NCI-H2227 treated with DMSO at 0.1 percent for 48 hours (cell line): ENCODE measurements around the gene SV2A.
"Not testable (repeated sequence)": the region's sequence is repeated elsewhere in the genome, so short reads cannot be mapped to it uniquely, and the experiment has no call there.

Source experiments
- DNase-seq: peaks from one replicate; lab custom pipeline; 2025; lab: John Stamatoyannopoulos, UW

The SV2A gene

DNA sequence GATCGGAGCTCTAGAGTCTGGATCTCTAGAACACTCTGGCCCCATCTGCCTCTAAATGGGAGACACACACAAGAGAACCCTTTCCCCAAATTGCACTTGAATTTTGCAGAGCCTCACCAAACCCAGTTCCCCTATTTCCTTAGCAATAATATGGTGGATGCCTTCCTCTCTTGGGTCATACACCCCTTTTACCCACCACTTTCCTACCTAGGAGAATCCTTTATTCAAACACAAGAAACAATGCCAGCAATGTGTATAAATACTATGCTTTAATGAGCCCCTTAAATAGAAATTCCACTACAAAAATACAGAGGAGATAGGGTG, 10.7 kb upstream of the SV2A start:
- DNase-seq, result no peak

- DNase-seq, result peak; percentile 97
These were observed 10.1 kb upstream of the SV2A start, which contains the start of gene SF3B4 for GRCh38 chr1:149927563-149928400. SF3B4 (minus strand) TSS chr1:149927803; CDS start chr1:149927759, 44 bp downstream.

- DNase-seq, result no peak
These were observed 9.5 kb upstream of the SV2A start for GRCh38 chr1:149927056-149927562.

DNA sequence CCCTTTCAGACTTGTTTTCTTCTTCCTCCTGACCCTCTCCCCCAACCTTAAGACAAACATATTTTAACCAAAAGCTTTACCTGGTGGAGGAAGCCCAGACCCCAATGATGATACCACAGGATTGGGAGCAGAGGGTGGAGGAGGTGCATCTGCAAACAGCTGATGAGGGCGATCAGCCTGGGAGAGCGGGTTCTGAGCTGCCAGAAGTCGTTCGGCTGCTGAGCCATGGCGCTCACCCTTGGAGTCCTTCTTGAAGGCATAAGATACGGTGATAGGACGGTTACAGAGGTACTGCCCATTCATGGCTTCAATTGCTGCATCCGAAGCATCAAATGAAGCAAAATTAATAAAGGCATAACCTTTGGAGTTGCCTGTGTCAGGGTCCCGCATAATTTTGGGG, 8.7 kb upstream of the SV2A start:
- no peak for DNase-seq

- DNase-seq, result no peak
These were observed 8.1 kb upstream of the SV2A start for GRCh38 chr1:149925751-149926150.

DNA sequence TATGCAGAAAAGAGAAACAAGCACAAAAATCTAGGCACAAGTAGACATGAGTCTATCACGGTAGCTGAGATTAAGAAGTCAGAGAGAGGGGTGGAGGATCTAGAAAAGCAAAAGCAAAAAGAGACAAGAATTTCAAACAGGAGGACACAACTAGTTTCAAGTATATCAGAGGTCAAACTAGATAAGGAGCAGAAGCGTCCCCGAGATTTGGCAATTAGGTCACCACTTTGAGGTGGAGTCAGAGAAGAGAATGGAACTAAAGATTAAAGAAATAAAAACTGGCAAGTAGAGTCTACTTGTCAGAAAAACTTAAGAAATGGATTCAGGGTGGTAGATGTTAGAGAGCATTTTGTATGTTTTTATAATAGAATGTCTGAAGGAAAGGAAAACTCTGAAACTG, 7.7 kb upstream of the SV2A start:
- DNase-seq, result no peak

GRCh38 chr1:149923626-149924025, 6.0 kb upstream of the SV2A start:
- no peak for DNase-seq

DNA sequence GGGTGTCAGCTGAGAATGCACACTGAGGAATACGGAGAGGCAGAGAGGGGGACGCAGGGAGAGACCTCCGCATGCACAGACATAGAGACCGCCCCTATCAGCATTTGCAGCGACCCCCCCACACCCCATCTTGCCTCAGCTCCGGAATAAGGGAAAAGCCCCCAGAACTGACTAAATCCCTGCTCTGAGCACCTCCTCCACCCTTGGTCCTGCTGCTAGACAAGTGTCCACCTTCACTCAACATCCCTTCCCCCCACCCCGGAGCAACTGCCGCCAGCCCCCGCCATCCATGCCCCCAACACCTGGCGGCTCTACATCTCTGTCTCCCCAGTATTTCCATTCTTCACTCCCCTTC, 769 bp downstream of the SV2A start:
- no peak for DNase-seq

GRCh38 chr1:149916193-149916897, 1.3 kb downstream of the SV2A start:
- no peak for DNase-seq

- DNase-seq, result no peak
These were observed 2.0 kb downstream of the SV2A start for GRCh38 chr1:149915429-149916192.

- no peak for DNase-seq
These were observed 3.1 kb downstream of the SV2A start for GRCh38 chr1:149914545-149914944.

DNA sequence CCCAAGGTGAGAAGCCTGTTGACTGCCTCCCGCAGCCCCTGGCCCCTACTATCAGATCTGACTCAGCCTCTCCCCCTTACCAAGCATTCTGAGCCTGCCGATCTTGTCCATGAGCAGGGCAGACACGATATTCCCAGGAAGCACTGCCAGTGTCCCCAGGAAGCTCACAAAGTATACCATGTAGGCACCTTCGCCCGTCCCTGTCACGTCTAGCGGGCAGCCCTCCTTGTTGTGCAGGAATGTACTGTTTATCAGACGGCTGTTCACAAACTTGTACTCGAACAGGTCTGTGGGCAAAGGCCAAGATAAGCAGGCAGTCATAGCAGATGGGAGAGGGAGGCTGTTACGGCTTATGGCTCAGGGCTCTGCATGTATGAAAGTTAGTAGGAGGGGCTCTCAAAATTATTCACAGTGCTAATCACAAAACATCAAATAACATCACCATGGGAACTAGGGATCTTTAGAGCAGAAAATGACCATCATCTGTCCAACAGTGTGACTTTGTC, 11.0 kb downstream of the SV2A start:
- DNase-seq, result no peak

DNA sequence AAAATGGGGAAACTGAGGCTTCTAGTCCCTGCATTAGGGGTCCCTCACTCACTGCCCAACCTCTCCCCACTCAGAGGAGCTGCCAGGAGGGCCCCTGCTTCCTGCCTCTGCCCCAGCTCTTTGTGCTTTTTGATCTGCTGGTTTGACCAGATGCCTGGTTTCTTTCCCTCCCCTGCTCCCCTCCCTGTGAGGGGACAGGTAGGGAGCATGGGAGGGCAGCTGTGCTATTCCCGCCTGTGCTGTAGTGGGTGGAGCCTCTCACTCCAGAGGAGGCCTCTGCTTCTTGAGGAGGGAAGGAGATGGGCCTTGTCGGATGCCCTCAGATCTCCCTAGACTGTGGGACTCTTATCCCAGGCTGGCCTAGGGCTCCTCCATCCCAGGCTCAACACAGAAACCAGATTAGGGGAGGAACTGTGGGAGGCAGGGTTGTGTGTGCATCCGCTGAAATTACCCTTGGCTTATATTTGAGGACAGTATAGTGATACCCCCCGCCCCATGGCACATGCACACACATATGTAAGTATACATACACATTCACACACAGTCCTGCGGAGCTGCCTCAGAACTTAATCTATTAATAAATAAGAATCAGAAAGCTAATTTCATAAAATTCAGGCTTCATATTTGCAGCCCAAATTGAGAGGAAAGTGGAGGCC, 13.7 kb downstream of the SV2A start:
- no peak for DNase-seq

DNA sequence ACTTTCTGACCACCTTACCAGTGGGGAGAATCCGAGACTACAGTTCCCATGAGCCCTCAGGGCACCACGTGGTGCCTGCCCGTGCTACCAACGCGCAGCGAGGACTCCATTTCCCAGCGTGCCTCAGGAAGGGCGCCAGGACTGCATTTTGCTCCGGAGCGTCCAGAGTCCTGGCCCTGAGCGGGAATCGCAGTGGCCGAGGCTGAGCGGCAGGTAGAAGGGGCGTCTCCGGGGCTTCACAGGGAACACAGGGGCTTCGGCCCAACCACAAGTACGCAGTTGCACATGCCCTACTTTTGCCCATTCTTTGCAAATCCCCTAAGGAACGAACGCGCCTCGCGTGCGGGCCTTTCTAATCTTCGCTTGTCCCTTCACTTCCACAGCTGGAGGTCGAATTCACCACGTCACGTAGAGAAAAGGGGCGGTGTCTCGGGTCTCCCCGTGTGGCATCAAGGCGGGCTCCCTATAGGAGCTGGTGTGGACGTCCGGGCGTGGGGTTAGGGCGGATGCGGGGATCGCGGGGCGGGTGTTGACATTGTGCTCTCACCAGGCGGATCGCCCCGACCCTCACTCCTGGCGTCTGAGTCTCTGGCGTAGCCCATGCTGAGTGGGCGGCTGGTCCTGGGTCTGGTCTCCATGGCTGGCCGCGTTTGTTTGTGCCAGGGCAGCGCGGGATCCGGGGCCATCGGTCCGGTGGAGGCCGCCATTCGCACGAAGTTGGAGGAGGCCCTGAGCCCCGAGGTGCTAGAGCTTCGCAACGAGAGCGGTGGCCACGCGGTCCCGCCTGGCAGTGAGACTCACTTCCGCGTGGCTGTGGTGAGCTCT, 18.0 kb downstream of the SV2A start, which contains the start of gene BOLA1:
Gene BOLA1, plus strand, starts transcription at position 109 of the 825 bp plus-strand sequence. Its CDS starts 492 bp downstream, at position 601.
- DNase-seq, result peak; percentile 96

GRCh38 chr1:149896575-149896974, 21.1 kb downstream of the SV2A start:
- DNase-seq, result no peak

DNA sequence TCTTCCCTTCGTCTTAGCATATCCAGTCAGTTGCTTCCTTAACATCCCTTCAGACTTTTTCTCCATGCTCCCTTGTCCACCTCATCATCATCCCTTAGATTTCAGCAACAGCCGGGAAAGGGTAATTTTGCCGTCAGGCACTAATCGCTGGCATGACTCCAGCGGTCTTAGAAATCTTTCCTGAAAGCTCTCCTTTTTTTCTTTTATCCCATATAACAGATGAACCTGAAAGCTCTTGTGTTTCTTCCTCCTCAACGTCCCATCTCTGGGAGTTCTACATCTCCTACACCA, 28.7 kb downstream of the SV2A start:
- no peak for DNase-seq

DNA sequence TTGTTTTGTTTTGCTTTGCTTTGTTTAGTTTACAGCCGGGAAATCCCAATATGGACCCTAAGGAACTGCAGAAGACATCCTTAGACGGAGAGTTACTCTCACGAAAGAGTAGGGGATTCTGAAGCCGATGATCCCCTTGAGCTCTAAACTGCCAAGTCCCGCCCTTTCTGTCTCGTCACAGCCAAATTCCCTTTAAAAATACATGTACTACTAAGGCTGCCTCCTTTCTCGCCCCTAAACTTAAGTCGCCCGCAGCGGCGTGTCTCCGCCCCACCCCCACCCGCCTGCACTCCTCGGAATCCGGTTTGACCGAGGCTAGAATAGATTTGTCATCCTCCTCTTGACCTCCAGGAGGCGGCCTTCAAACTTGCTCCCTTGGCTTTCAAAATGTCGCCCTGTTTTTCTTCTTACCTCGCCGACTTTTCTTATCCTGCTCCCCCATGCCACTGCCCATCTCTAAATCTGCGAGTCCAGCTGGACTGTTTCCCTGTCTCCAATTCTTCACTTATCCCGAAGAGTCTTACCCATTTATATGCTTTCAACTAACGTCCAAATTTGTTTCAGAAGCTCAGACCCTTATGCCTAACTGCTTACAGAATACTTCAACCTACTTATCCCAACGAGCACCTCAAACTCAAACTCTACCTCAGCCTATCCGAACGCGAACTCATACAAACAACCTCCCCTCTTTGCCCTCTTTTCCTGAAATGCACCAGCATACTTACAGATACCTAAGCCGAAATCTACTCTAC, 29.2 kb downstream of the SV2A start:
- DNase-seq, result peak; percentile 94

DNA sequence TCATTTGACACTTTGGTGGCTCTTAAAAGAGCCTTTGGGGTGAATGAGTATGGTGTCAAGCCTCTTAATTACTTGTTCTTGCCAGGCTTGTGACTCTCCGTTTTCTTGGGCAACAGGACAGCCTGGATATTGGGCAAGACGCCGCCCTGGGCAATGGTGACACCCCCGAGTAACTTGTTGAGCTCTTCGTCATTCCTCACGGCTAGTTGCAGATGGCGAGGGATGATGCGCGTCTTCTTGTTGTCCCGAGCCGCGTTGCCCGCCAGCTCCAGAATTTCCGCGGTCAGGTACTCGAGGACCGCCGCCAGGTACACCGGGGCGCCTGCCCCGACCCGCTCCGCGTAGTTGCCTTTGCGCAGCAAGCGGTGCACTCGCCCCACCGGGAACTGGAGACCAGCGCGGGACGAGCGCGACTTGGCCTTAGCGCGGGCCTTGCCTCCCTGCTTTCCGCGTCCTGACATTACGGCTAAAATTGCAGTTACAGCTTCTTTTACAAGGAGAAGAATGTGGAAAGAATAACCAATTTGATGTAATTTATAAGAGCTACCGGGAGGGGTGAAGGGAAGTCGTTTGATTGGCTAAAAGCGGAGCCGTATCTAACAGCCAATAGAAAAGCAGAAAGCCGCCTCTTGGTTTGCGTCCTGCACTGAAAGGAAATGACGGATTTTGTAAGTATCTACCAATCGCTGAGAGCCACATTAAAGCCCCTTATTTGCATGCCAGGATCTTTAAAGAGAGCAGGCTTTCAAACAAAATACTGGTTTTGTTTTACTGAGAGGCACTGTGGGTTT, 30.0 kb downstream of the SV2A start:
- peak; percentile 98 for DNase-seq

- not testable (repeated sequence) for DNase-seq
These were observed 30.5 kb downstream of the SV2A start for GRCh38 chr1:149887196-149887455.
